Measurements from ENCODE around the gene ABTB2. TPM values are rescaled to one million over a fixed set of nuclear protein-coding genes. Genes with fewer than 3 reads are reported as not detected.

The ABTB2 gene
- total RNA-seq, 2 donors from 2014 or later = 5.8 to 11.1 TPM

DNA sequence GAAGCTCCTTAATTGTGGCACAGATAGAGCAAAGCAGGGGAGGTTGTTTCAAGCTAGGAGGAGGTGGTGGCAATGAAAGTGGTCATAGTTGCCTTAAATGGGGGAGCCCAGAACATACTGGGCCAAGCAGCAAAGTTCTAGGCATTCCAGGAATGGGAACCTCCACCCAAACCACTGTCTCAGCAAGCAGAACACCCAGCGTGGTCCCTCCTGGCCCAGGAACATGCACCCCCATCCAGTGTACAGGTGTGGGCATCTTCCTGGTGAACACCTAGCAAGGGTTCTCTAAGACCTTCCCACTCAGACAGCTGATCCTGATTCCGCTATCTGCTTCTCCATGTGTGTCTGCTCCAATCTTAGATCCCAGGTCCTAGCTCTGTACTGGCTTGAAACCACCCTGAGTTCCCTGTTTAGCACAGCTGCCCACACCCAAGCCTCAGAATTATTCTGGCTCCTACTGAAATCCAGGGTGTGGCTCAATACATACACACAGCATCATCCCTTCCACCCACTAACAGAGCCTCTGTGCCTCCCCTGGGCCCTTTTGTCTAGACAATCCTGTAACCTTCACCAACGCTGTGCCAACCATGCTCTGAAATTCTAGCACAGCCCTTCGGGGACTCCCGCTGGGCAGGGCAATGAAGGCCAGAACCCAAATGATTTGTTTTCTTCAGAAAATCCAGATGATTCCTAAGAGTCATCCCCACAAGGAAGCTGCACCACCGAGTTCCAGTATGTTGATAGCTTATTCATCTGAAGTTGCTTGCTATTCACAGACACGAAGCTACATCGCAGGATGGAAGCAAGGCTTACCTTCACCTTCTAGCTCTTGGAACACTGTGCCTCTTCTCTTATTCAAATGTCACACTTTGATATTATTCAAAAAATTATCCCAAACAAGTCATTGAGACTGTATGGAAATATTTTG is 76.6 kb downstream of the ABTB2 start:
- intact Hi-C loops (cut with DNase I) = no loop called here
- no peaks in the 10 kb centered on the region for H3K4me1 ChIP-seq
- H3K9me3 ChIP-seq = no peaks in the 10 kb centered on the region
- no peak overlapping the region for H3K27ac ChIP-seq
- no peak for DNase-seq
- H3K4me3 ChIP-seq = no peak overlapping the region
- TF ChIP-seq, protein P1, sequence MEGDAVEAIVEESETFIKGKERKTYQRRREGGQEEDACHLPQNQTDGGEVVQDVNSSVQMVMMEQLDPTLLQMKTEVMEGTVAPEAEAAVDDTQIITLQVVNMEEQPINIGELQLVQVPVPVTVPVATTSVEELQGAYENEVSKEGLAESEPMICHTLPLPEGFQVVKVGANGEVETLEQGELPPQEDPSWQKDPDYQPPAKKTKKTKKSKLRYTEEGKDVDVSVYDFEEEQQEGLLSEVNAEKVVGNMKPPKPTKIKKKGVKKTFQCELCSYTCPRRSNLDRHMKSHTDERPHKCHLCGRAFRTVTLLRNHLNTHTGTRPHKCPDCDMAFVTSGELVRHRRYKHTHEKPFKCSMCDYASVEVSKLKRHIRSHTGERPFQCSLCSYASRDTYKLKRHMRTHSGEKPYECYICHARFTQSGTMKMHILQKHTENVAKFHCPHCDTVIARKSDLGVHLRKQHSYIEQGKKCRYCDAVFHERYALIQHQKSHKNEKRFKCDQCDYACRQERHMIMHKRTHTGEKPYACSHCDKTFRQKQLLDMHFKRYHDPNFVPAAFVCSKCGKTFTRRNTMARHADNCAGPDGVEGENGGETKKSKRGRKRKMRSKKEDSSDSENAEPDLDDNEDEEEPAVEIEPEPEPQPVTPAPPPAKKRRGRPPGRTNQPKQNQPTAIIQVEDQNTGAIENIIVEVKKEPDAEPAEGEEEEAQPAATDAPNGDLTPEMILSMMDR (IDR thresholded peaks at IDR 0.05) = no peak
- no peaks in the 10 kb centered on the region for H3K27me3 ChIP-seq
- no peaks in the 10 kb centered on the region for H3K36me3 ChIP-seq
- no peak overlapping the region for H3K9ac ChIP-seq (ENCODE audit: low read depth in 2 of 2, low read length in 2 of 2)

GRCh38 chr11:34278693-34279297 is 79.0 kb downstream of the ABTB2 start:
- DNase-seq = no peak
- intact Hi-C loops (cut with DNase I) = no loop called here
- H3K27me3 ChIP-seq = no peaks in the 10 kb centered on the region

GRCh38 chr11:34278175-34278574 is 79.6 kb downstream of the ABTB2 start:
- Histone ChIP-seq H3K27me3 (no peaks in the 10 kb centered on the region), H3K9me3 (no peaks in the 10 kb centered on the region), H3K36me3 (no peaks in the 10 kb centered on the region), H3K4me3 (no peak overlapping the region), H3K4me1 (no peaks in the 10 kb centered on the region), H3K27ac (no peak overlapping the region), H3K9ac (ENCODE audit: low read depth in 2 of 2, low read length in 2 of 2) (no peak overlapping the region)
- intact Hi-C loops (cut with DNase I) = no loop called here
- TF ChIP-seq, protein P1 (IDR thresholded peaks at IDR 0.05) = no peak
- DNase-seq = no peak

More at GRCh38 chr11:34278693-34279297, 79.0 kb downstream of the ABTB2 start:
- no peaks in the 10 kb centered on the region for H3K4me1 ChIP-seq
- H3K27ac ChIP-seq = no peak overlapping the region
- TF ChIP-seq, protein P1 (IDR thresholded peaks at IDR 0.05) = no peak
- H3K36me3 ChIP-seq = no peaks in the 10 kb centered on the region
- no peaks in the 10 kb centered on the region for H3K9me3 ChIP-seq
- no peak overlapping the region for H3K9ac ChIP-seq (ENCODE audit: low read depth in 2 of 2, low read length in 2 of 2)
- H3K4me3 ChIP-seq = no peak overlapping the region

DNA sequence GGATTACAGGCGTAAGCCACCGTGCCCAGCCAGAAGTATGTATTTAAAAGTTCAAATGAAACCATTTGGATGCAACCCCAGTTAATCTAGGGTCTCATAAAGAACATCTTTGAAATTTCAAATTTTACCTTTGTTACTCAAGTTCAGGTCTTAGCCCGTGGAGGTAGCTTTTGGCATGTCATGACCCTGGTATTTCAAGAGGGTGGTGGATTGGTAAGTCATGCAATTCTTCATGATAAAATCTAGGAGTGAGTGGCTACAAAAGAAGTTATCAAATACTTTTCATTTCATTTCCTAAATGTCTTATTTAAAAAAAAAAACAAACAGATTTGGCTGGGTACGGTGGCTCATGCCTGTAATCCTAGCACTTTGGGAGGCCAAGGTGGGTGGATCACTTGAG is 80.6 kb downstream of the ABTB2 start:
- Histone ChIP-seq H3K36me3 (no peaks in the 10 kb centered on the region), H3K4me3 (no peak overlapping the region), H3K9ac (ENCODE audit: low read depth in 2 of 2, low read length in 2 of 2) (no peak overlapping the region), H3K27ac (no peak overlapping the region), H3K4me1 (no peaks in the 10 kb centered on the region), H3K27me3 (no peaks in the 10 kb centered on the region), H3K9me3 (no peaks in the 10 kb centered on the region)
- TF ChIP-seq, protein P1 (IDR thresholded peaks at IDR 0.05) = no peak
- no peak for DNase-seq
- intact Hi-C loops (cut with DNase I) = no loop called here

DNA sequence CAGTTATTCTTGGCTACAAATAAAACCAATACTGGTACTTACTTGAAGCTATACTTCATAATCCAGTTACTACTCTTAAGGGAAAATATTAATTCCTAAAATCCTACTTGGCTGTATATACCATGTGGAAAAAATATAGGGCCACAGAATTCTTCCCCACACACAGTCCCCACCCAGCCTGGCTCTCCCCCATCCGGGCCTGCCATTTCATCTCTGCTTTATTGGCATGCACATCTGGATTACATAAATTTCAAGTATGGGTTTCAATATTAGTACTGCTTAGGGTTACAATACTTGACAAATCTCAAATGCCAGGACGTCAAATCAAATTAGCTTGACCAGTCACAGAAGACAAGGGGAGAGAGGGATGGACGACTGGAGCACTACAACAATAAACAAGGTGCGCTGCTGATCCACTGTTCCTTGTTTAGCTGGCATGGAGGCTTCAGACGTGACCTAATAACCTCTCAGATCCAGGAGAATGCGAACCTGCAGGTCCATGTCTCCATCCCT is 81.4 kb downstream of the ABTB2 start:
- H3K27me3 ChIP-seq = no peaks in the 10 kb centered on the region
- H3K9ac ChIP-seq (ENCODE audit: low read depth in 2 of 2, low read length in 2 of 2) = no peak overlapping the region
- no peaks in the 10 kb centered on the region for H3K4me1 ChIP-seq
- DNase-seq = no peak
- TF ChIP-seq, protein P1 (IDR thresholded peaks at IDR 0.05) = no peak
- intact Hi-C loops (cut with DNase I) = no loop called here
- no peaks in the 10 kb centered on the region for H3K9me3 ChIP-seq
- H3K27ac ChIP-seq = no peak overlapping the region
- no peak overlapping the region for H3K4me3 ChIP-seq
- H3K36me3 ChIP-seq = no peaks in the 10 kb centered on the region
